DND-41 (cell line): Measurements from ENCODE around the gene EML6.

Experiments
- ATAC-seq: fragments of 200-7000 bp; cut with Tn5 transposase; 3 replicates; pipeline ENCODE4 v1.9.1; 2021; ENCODE audit warnings: low read depth; ENCODE audit not compliant: insufficient read depth
- DNase-seq: peaks from one replicate; pipeline ENCODE4 v3.0.0-alpha.2; 2020
- H2AFZ ChIP-seq: 2 replicates; pipeline ENCODE4 v1.6.0; 2012; ENCODE audit warnings: low read depth, low read length
- H3K27ac ChIP-seq: 2 replicates; pipeline ENCODE4 v1.5.1; 2012; ENCODE audit warnings: low read length, inconsistent platforms
- H3K27me3 ChIP-seq: fragments of 200-600 bp; sonication (generic); 2 replicates; pipeline ENCODE4 v1.6.0; 2012; ENCODE audit warnings: low read length, mild to moderate bottlenecking, inconsistent platforms; ENCODE audit not compliant: insufficient read depth, poor library complexity
- H3K36me3 ChIP-seq: 2 replicates; pipeline ENCODE4 v1.5.1; 2012; ENCODE audit warnings: low read length, inconsistent platforms; ENCODE audit not compliant: insufficient read depth
- H3K4me1 ChIP-seq: 2 replicates; pipeline ENCODE4 v1.5.1; 2012; ENCODE audit warnings: mild to moderate bottlenecking, low read length; ENCODE audit not compliant: insufficient read depth
- H3K4me2 ChIP-seq: 2 replicates; pipeline ENCODE4 v1.6.0; 2012; ENCODE audit warnings: mild to moderate bottlenecking, moderate library complexity, low read length, inconsistent platforms; ENCODE audit not compliant: insufficient read depth
- H3K4me3 ChIP-seq, 2 experiments: fragments of 200-600 bp in 1 of 2; shearing (Covaris generic) in 1 of 2; 2 replicates each; pipeline ENCODE4 v1.5.1; 2012 to 2016; ENCODE audit warnings: inconsistent platforms in 2 of 2, low read length in 2 of 2, mild to moderate bottlenecking in 2 of 2, low read depth in 1 of 2, moderate library complexity in 1 of 2
- H3K79me2 ChIP-seq: 2 replicates; pipeline ENCODE4 v1.6.0; 2012; ENCODE audit warnings: low read length, inconsistent platforms; ENCODE audit not compliant: insufficient read depth
- H3K9ac ChIP-seq: 2 replicates; pipeline ENCODE4 v1.6.0; 2012; ENCODE audit warnings: low read depth, mild to moderate bottlenecking, inconsistent platforms, low read length, moderate library complexity
- H3K9me3 ChIP-seq: 2 replicates; pipeline ENCODE4 v1.5.1; 2012; ENCODE audit warnings: low read length, moderate library complexity, mild to moderate bottlenecking, inconsistent platforms; ENCODE audit not compliant: insufficient read depth, severe bottlenecking
- H4K20me1 ChIP-seq: 2 replicates; pipeline ENCODE4 v1.6.0; 2012; ENCODE audit warnings: low read length; ENCODE audit not compliant: insufficient read depth
- EZH2 ChIP-seq: IDR thresholded peaks from 3 replicates; pipeline ENCODE4 v1.6.1; 2012; ENCODE audit warnings: borderline replicate concordance, low read depth, mild to moderate bottlenecking, moderate library complexity, low read length, inconsistent platforms; ENCODE audit not compliant: severe bottlenecking
- TF ChIP-seq, protein P1 (sequence below): IDR thresholded peaks from 2 replicates; pipeline ENCODE4 v1.5.1; 2012; ENCODE audit warnings: borderline replicate concordance, low read length, moderate library complexity, mild to moderate bottlenecking; ENCODE audit not compliant: poor library complexity, severe bottlenecking; ENCODE audit errors: extremely low read depth

EML6 gene

GRCh38 chr2:54814389-54815147 is 91.1 kb downstream of the EML6 start:
- Histone ChIP-seq H2AFZ (no peak overlapping the region), H3K9ac (no peak overlapping the region), H4K20me1 (no peaks in the 10 kb centered on the region), H3K9me3 (no peaks in the 10 kb centered on the region), H3K36me3 (no peaks in the 10 kb centered on the region), H3K4me3 (no peak overlapping the region), H3K4me2 (no peak overlapping the region), H3K27me3 (no peaks in the 10 kb centered on the region), H3K4me1 (no peaks in the 10 kb centered on the region), H3K27ac (no peak overlapping the region), H3K79me2 (no peaks in the 10 kb centered on the region)
- no peak for ATAC-seq
- TF ChIP-seq, protein P1, sequence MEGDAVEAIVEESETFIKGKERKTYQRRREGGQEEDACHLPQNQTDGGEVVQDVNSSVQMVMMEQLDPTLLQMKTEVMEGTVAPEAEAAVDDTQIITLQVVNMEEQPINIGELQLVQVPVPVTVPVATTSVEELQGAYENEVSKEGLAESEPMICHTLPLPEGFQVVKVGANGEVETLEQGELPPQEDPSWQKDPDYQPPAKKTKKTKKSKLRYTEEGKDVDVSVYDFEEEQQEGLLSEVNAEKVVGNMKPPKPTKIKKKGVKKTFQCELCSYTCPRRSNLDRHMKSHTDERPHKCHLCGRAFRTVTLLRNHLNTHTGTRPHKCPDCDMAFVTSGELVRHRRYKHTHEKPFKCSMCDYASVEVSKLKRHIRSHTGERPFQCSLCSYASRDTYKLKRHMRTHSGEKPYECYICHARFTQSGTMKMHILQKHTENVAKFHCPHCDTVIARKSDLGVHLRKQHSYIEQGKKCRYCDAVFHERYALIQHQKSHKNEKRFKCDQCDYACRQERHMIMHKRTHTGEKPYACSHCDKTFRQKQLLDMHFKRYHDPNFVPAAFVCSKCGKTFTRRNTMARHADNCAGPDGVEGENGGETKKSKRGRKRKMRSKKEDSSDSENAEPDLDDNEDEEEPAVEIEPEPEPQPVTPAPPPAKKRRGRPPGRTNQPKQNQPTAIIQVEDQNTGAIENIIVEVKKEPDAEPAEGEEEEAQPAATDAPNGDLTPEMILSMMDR: no peak
- TF ChIP-seq EZH2: no peak
- DNase-seq: no peak

DNA sequence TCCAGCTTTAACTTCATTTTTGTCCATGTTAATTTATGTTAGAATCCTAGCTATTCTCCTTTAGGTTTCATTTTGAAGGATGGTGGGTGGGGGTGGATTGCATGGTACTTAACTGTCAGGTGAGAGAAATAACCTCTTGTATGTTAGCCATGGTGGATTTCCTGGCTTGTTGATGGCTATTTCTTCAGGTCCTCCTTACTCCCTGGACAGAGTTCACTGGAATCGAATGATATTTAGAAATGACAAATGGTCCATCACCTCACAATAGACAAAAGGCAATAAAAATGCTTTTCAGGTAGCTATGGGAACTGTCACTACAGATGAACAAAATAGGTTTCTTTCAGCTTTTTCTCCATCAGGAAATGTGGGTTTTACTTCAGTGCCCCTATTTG is 91.7 kb downstream of the EML6 start:
- H3K9me3 ChIP-seq: no peaks in the 10 kb centered on the region
- no peak overlapping the region for H2AFZ ChIP-seq
- H3K9ac ChIP-seq: no peak overlapping the region
- no peaks in the 10 kb centered on the region for H3K27me3 ChIP-seq
- no peak overlapping the region for H3K4me2 ChIP-seq
- DNase-seq (no peak), ATAC-seq (no peak)
- H3K27ac ChIP-seq: no peak overlapping the region
- H3K79me2 ChIP-seq: no peaks in the 10 kb centered on the region
- no peaks in the 10 kb centered on the region for H4K20me1 ChIP-seq
- TF ChIP-seq, protein P1: no peak
- TF ChIP-seq EZH2: no peak
- no peaks in the 10 kb centered on the region for H3K36me3 ChIP-seq
- H3K4me1 ChIP-seq: no peaks in the 10 kb centered on the region
- no peak overlapping the region for H3K4me3 ChIP-seq

DNA sequence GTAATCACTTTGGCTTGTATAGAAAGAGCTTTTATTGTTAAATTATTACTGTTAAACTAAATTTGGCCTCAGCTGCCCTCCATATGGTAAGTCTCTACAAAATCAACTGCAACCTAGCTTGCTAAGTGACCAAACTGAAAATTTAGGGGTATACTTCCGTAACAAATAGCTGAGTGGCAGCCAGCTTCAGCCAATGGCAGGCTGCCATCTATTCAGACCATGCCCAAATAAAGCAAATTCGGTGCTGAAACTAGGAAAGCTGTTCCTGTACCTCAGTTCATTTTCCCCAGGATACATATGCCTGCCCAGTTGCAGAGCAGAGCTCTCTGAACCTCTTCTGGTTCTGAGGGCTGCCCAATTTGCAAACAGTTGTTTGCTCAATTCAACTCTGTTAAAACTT is 94.8 kb downstream of the EML6 start:
- Histone ChIP-seq H3K9ac (no peak overlapping the region), H3K27me3 (no peaks in the 10 kb centered on the region), H4K20me1 (no peaks in the 10 kb centered on the region), H3K4me3 (no peak overlapping the region), H3K79me2 (no peaks in the 10 kb centered on the region), H3K4me1 (no peaks in the 10 kb centered on the region), H3K36me3 (no peaks in the 10 kb centered on the region), H2AFZ (no peak overlapping the region), H3K4me2 (no peak overlapping the region), H3K27ac (no peak overlapping the region), H3K9me3 (no peaks in the 10 kb centered on the region)
- ATAC-seq (no peak), DNase-seq (no peak)
- TF ChIP-seq, protein P1: no peak
- no peak for TF ChIP-seq EZH2
